ENCODE data around the gene P2RX6. TPM values are rescaled to one million over a fixed set of nuclear protein-coding genes. Genes with fewer than 3 reads are reported as not detected.

P2RX6 gene
- total and polyA plus RNA-seq, 2 experiments from 2014 or later = not detected

DNA sequence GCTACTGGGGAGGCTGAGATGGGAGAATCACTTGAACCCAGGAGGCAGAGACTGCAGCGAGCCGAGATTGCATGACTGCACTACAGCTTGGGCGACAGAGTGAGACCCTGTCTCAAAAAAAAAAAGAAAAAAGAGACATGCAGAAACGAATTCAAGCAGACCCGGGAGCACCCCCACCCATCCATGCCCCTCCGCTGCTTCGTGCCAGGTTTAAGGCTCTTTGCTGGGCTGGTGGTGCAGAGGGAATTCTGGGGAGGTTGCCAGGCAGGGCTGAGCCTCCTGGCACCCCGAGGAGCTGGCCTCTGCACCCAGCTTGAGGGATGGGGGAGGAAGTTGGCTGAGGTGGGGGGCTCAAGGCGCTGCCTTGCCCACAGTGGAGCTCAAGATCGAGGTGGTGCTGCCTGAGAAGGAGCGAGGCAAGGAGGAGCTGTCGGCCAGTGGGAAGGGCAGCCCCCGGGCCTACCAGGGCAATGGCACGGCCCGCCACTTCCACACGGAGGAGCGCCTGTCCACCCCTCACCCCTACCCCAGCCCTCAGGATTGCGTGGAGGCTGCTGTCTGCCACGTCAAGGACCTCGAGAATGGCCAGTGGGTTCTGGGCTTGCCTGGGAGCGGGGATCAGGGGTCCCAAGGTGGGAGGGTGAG lies 41.9 kb upstream of the P2RX6 start (continued):
- TF ChIP-seq NANOG (IDR thresholded peaks at IDR 0.05; ENCODE audit: borderline replicate concordance) = no peak
- TF ChIP-seq, protein P1, sequence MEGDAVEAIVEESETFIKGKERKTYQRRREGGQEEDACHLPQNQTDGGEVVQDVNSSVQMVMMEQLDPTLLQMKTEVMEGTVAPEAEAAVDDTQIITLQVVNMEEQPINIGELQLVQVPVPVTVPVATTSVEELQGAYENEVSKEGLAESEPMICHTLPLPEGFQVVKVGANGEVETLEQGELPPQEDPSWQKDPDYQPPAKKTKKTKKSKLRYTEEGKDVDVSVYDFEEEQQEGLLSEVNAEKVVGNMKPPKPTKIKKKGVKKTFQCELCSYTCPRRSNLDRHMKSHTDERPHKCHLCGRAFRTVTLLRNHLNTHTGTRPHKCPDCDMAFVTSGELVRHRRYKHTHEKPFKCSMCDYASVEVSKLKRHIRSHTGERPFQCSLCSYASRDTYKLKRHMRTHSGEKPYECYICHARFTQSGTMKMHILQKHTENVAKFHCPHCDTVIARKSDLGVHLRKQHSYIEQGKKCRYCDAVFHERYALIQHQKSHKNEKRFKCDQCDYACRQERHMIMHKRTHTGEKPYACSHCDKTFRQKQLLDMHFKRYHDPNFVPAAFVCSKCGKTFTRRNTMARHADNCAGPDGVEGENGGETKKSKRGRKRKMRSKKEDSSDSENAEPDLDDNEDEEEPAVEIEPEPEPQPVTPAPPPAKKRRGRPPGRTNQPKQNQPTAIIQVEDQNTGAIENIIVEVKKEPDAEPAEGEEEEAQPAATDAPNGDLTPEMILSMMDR (conservative IDR thresholded peaks at IDR 0.05; ENCODE audit: low read depth in 2 of 2) = no peak
- no peak for TF ChIP-seq JUNB (IDR thresholded peaks at IDR 0.05; ENCODE audit: unreplicated experiment)

GRCh38 chr22:20973634-20974286 lies 41.2 kb upstream of the P2RX6 start:
- H2AFZ ChIP-seq = no peak overlapping the region
- Mint-ChIP-seq H3K27me3 (ENCODE audit: insufficient read depth, low read depth, poor library complexity) (peaks cover 24% of the 10 kb centered on the region), H3K27ac (no peak overlapping the region), H3K4me3 (no peak overlapping the region), H3K9me3 (peaks cover 11% of the 10 kb centered on the region), H3K4me1 (peaks cover 3% of the 10 kb centered on the region; the same call in 2 of the 3 replicates), H3K36me3 (ENCODE audit: low read depth) (peaks cover 3% of the 10 kb centered on the region; the same call in 1 of the 3 replicates)
- DNase-seq (ENCODE audit: low spot score) = no peak
- no peaks in the 10 kb centered on the region; the same call in 1 of the 2 replicates for H4K20me1 ChIP-seq (replicated peaks; ENCODE audit: insufficient read depth)
- H3F3A ChIP-seq (replicated peaks; ENCODE audit: low read depth) = no peaks in the 10 kb centered on the region
- no peaks in the 10 kb centered on the region for H3K79me2 ChIP-seq (replicated peaks; ENCODE audit: insufficient read depth)
- H3K4me3 ChIP-seq = no peak overlapping the region
- H3K9me2 ChIP-seq (ENCODE audit: insufficient read depth) = 0 out of 2 replicates have a peak, but pooled peaks cover 3% of the 10 kb centered on the region
- no peak overlapping the region for H3K4me2 ChIP-seq
- no peaks in the 10 kb centered on the region; the same call in 1 of the 2 replicates for H3K36me3 ChIP-seq (ENCODE audit: insufficient read depth)
- ATAC-seq = peak; percentile 21
- H3K4me1 ChIP-seq (ENCODE audit: insufficient read depth) = no peaks in the 10 kb centered on the region
- peaks cover 26% of the 10 kb centered on the region for H3K27me3 ChIP-seq (ENCODE audit: insufficient read depth)
- H3K27ac ChIP-seq (ENCODE audit: low read depth) = no peak overlapping the region
- TF ChIP-seq, protein P2, sequence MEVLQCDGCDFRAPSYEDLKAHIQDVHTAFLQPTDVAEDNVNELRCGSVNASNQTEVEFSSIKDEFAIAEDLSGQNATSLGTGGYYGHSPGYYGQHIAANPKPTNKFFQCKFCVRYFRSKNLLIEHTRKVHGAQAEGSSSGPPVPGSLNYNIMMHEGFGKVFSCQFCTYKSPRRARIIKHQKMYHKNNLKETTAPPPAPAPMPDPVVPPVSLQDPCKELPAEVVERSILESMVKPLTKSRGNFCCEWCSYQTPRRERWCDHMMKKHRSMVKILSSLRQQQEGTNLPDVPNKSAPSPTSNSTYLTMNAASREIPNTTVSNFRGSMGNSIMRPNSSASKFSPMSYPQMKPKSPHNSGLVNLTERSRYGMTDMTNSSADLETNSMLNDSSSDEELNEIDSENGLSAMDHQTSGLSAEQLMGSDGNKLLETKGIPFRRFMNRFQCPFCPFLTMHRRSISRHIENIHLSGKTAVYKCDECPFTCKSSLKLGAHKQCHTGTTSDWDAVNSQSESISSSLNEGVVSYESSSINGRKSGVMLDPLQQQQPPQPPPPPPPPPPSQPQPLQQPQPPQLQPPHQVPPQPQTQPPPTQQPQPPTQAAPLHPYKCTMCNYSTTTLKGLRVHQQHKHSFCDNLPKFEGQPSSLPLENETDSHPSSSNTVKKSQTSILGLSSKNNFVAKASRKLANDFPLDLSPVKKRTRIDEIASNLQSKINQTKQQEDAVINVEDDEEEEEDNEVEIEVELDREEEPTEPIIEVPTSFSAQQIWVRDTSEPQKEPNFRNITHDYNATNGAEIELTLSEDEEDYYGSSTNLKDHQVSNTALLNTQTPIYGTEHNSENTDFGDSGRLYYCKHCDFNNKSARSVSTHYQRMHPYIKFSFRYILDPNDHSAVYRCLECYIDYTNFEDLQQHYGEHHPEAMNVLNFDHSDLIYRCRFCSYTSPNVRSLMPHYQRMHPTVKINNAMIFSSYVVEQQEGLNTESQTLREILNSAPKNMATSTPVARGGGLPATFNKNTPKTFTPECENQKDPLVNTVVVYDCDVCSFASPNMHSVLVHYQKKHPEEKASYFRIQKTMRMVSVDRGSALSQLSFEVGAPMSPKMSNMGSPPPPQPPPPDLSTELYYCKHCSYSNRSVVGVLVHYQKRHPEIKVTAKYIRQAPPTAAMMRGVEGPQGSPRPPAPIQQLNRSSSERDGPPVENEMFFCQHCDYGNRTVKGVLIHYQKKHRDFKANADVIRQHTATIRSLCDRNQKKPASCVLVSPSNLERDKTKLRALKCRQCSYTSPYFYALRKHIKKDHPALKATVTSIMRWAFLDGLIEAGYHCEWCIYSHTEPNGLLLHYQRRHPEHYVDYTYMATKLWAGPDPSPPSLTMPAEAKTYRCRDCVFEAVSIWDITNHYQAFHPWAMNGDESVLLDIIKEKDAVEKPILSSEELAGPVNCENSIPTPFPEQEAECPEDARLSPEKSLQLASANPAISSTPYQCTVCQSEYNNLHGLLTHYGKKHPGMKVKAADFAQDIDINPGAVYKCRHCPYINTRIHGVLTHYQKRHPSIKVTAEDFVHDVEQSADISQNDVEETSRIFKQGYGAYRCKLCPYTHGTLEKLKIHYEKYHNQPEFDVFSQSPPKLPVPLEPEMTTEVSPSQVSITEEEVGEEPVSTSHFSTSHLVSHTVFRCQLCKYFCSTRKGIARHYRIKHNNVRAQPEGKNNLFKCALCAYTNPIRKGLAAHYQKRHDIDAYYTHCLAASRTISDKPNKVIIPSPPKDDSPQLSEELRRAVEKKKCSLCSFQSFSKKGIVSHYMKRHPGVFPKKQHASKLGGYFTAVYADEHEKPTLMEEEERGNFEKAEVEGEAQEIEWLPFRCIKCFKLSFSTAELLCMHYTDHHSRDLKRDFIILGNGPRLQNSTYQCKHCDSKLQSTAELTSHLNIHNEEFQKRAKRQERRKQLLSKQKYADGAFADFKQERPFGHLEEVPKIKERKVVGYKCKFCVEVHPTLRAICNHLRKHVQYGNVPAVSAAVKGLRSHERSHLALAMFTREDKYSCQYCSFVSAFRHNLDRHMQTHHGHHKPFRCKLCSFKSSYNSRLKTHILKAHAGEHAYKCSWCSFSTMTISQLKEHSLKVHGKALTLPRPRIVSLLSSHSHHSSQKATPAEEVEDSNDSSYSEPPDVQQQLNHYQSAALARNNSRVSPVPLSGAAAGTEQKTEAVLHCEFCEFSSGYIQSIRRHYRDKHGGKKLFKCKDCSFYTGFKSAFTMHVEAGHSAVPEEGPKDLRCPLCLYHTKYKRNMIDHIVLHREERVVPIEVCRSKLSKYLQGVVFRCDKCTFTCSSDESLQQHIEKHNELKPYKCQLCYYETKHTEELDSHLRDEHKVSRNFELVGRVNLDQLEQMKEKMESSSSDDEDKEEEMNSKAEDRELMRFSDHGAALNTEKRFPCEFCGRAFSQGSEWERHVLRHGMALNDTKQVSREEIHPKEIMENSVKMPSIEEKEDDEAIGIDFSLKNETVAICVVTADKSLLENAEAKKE (CRISPR knock-in tag; IDR thresholded peaks at IDR 0.05) = no peak
- TF ChIP-seq, protein P3, sequence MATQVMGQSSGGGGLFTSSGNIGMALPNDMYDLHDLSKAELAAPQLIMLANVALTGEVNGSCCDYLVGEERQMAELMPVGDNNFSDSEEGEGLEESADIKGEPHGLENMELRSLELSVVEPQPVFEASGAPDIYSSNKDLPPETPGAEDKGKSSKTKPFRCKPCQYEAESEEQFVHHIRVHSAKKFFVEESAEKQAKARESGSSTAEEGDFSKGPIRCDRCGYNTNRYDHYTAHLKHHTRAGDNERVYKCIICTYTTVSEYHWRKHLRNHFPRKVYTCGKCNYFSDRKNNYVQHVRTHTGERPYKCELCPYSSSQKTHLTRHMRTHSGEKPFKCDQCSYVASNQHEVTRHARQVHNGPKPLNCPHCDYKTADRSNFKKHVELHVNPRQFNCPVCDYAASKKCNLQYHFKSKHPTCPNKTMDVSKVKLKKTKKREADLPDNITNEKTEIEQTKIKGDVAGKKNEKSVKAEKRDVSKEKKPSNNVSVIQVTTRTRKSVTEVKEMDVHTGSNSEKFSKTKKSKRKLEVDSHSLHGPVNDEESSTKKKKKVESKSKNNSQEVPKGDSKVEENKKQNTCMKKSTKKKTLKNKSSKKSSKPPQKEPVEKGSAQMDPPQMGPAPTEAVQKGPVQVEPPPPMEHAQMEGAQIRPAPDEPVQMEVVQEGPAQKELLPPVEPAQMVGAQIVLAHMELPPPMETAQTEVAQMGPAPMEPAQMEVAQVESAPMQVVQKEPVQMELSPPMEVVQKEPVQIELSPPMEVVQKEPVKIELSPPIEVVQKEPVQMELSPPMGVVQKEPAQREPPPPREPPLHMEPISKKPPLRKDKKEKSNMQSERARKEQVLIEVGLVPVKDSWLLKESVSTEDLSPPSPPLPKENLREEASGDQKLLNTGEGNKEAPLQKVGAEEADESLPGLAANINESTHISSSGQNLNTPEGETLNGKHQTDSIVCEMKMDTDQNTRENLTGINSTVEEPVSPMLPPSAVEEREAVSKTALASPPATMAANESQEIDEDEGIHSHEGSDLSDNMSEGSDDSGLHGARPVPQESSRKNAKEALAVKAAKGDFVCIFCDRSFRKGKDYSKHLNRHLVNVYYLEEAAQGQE (IDR thresholded peaks at IDR 0.05; ENCODE audit: unreplicated experiment) = no peak
- TF ChIP-seq, protein P1 (conservative IDR thresholded peaks at IDR 0.05; ENCODE audit: low read depth in 2 of 2) = no peak
- TF ChIP-seq STAT1 (IDR thresholded peaks at IDR 0.05; ENCODE audit: unreplicated experiment) = no peak
- no peak for TF ChIP-seq POLR2AphosphoS5 (IDR thresholded peaks at IDR 0.05; ENCODE audit: low read depth)
- TF ChIP-seq ZNF331 (CRISPR knock-in tag; IDR thresholded peaks at IDR 0.05; ENCODE audit: low read depth) = no peak
- no peak for TF ChIP-seq CREB1 (CRISPR knock-in tag; IDR thresholded peaks at IDR 0.05; ENCODE audit: low read depth)
